Brain microvascular endothelial cell (primary cell): ENCODE data around the gene LAMTOR1.
A peak's percentile ranks its signal among the peaks of the same experiment; 100 is the strongest.

Source experiments
- DNase-seq: peaks from one replicate; pipeline ENCODE4 v3.0.0-alpha.2; 2020
- H3K27ac ChIP-seq: fragments of 250-450 bp; sonication (Bioruptor Pico); 2 replicates; pipeline ENCODE4 v1.5.1; 2020; ENCODE audit warnings: mild to moderate bottlenecking, moderate library complexity
- H3K27me3 ChIP-seq: fragments of 250-450 bp; sonication (Bioruptor Pico); replicated peaks from 2 replicates; pipeline ENCODE4 v1.5.1; 2020; ENCODE audit warnings: mild to moderate bottlenecking
- H3K36me3 ChIP-seq: fragments of 250-450 bp; sonication (Bioruptor Pico); replicated peaks from 2 replicates; pipeline ENCODE4 v1.5.1; 2020; ENCODE audit warnings: mild to moderate bottlenecking
- H3K4me3 ChIP-seq: 2 replicates; pipeline ENCODE4 v1.5.1; 2011; ENCODE audit warnings: low read depth, mild to moderate bottlenecking, control low read depth, low read length, moderate library complexity
- CTCF ChIP-seq: IDR thresholded peaks from 2 replicates; pipeline ENCODE4 v1.5.1; 2011; ENCODE audit warnings: low read depth, mild to moderate bottlenecking, moderate library complexity, low read length, control low read depth, inconsistent platforms; ENCODE audit errors: missing control alignments
- in situ Hi-C: cut with HindIII; loops from 2 replicates; pipeline ENCODE4 v1.10.0; 2017; ENCODE audit warnings: low sequenced_read_pairs, low pct_ligation_motif_present

LAMTOR1 gene

GRCh38 chr11:72058416-72059034 is 44.6 kb downstream of the LAMTOR1 start:
- Histone ChIP-seq H3K36me3 (no peaks in the 10 kb centered on the region), H3K4me3 (no peak overlapping the region), H3K27me3 (no peaks in the 10 kb centered on the region), H3K27ac (peak overlapping the region; percentile 30)
- DNase-seq: peak; percentile 41
- TF ChIP-seq CTCF: no peak
- in situ Hi-C loops: no loop called here

GRCh38 chr11:72048766-72049460 is 54.2 kb downstream of the LAMTOR1 start:
- in situ Hi-C loops: no loop called here
- TF ChIP-seq CTCF: no peak
- Histone ChIP-seq H3K4me3 (no peak overlapping the region), H3K36me3 (no peaks in the 10 kb centered on the region), H3K27ac (no peak overlapping the region), H3K27me3 (no peaks in the 10 kb centered on the region)
- DNase-seq: no peak
